ENCODE measurements around the gene TDRD6.

DNA sequence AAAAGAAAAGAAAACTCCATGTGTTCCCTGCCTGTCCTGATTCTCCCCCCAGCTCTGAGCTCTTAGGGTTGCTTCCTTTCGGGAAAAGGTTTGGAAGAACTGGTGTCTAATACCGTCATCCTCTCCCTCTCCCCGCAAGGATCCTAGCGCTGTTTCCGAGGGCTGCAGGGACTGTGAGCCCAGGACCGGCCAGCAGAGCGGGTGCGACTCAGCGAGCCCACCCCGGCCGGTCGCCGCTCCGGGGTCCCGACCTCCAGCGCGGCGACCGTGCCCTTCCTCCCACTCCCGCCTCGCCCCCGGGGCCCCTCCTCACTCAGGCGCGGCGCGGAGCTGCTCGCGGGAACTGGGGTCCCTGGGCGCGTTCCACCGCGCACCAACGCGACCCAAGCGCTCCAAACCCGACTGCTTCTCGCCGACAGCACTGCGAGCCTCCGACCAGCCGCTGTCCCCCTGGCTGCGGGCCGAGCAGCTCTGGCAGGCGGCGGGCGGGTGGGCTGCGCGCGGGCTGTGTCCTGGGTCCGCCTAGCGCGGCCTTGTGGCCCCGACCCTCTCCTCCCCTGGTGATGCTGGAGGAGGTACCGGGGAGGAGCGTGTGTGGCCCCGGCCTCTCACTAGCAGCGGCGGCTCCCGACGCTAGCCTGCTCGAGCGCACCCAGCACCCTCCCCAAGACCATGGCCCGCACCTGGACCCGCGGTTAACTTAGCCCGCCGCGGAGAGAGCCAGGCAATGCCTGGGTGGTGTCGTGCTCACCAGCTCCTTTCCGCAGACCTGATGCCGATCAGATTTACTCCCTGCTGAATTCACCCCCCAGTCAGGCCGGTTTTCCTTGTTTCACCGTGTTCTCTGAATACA is 47.4 kb downstream of the TDRD6 start, which contains the start of gene PLA2G7:
- TF ChIP-seq, protein P1, sequence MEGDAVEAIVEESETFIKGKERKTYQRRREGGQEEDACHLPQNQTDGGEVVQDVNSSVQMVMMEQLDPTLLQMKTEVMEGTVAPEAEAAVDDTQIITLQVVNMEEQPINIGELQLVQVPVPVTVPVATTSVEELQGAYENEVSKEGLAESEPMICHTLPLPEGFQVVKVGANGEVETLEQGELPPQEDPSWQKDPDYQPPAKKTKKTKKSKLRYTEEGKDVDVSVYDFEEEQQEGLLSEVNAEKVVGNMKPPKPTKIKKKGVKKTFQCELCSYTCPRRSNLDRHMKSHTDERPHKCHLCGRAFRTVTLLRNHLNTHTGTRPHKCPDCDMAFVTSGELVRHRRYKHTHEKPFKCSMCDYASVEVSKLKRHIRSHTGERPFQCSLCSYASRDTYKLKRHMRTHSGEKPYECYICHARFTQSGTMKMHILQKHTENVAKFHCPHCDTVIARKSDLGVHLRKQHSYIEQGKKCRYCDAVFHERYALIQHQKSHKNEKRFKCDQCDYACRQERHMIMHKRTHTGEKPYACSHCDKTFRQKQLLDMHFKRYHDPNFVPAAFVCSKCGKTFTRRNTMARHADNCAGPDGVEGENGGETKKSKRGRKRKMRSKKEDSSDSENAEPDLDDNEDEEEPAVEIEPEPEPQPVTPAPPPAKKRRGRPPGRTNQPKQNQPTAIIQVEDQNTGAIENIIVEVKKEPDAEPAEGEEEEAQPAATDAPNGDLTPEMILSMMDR (IDR thresholded peaks at IDR 0.05) = no peak
- no peak for TF ChIP-seq ZFX (IDR thresholded peaks at IDR 0.05; ENCODE audit: borderline replicate concordance)
